ENCODE results near the gene XRCC1.

Gene XRCC1

DNA sequence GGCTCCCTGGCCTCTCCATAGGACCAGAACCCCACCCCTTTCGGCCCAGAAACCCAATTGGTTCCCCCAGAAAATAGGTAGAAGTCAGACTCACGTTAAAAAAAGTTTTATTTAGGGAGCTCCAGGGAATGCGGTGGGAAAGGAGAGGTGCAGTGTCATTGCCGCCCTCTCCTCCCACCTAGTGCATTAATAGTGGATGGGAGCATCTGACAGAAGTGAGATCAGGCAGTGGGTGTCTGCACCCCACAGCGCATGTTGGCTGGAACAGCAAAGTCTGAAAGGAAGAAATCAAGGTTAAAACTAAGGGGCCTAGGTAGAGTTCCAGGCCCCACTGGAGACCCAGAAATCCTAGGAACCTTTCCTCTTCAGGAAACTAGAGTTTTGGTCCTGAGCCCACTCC is 68.7 kb downstream of the XRCC1 start:
- Histone ChIP-seq H3K27ac (no peak overlapping the region), H3K36me3 (replicated peaks) (peaks cover 14% of the 10 kb centered on the region), H3K4me3 (ENCODE audit: low read depth, low read length) (no peak overlapping the region), H3K27me3 (replicated peaks) (no peaks in the 10 kb centered on the region)
- in situ Hi-C loops (cut with HindIII; ENCODE audit: low pct_ligation_motif_present, low sequenced_read_pairs): no loop called here
- no peak for DNase-seq
- TF ChIP-seq, protein P1, sequence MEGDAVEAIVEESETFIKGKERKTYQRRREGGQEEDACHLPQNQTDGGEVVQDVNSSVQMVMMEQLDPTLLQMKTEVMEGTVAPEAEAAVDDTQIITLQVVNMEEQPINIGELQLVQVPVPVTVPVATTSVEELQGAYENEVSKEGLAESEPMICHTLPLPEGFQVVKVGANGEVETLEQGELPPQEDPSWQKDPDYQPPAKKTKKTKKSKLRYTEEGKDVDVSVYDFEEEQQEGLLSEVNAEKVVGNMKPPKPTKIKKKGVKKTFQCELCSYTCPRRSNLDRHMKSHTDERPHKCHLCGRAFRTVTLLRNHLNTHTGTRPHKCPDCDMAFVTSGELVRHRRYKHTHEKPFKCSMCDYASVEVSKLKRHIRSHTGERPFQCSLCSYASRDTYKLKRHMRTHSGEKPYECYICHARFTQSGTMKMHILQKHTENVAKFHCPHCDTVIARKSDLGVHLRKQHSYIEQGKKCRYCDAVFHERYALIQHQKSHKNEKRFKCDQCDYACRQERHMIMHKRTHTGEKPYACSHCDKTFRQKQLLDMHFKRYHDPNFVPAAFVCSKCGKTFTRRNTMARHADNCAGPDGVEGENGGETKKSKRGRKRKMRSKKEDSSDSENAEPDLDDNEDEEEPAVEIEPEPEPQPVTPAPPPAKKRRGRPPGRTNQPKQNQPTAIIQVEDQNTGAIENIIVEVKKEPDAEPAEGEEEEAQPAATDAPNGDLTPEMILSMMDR (IDR thresholded peaks at IDR 0.05; ENCODE audit: low read depth, low read length, missing control alignments): no peak

DNA sequence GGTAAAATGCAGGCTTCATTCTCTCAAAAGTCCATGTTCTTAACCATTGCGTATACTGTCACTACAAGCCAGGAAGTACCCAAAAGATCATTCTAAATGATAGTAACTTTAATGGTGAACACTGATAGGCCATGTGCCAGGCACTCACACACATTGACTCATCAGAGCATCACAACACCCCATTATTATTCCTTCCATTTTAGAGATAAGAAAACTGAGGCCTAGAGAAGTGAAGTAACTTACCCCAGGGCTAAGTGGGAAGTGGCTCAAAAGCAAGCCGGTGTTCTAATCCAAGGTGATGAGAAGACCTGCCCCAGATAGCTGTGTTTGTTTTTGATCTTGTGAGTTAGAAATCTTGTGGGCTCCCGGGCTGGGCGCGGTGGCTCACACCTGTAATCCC is 69.4 kb downstream of the XRCC1 start:
- H3K4me3 ChIP-seq (ENCODE audit: low read depth, low read length): no peak overlapping the region
- peaks cover 14% of the 10 kb centered on the region for H3K36me3 ChIP-seq (replicated peaks)
- in situ Hi-C loops (cut with HindIII; ENCODE audit: low pct_ligation_motif_present, low sequenced_read_pairs): no loop called here
- TF ChIP-seq, protein P1 (IDR thresholded peaks at IDR 0.05; ENCODE audit: low read depth, low read length, missing control alignments): no peak
- H3K27me3 ChIP-seq (replicated peaks): no peaks in the 10 kb centered on the region
- H3K27ac ChIP-seq: no peak overlapping the region
- no peak for DNase-seq

DNA sequence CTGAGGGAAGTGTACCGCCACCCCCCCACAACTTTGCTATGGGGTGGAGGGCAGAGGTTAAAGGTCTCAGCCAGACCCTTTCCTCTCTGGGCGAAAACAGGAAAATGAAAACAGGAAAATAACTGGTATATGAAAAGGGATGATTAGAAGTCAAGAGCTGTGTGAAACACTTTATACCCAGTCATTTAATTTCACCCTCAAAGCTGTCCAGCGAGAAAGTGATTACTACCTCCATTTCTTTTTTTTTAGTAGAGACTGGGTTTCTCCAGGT is 70.2 kb downstream of the XRCC1 start:
- no peak for DNase-seq
- in situ Hi-C loops (cut with HindIII; ENCODE audit: low pct_ligation_motif_present, low sequenced_read_pairs): no loop called here
- Histone ChIP-seq H3K36me3 (replicated peaks) (peaks cover 11% of the 10 kb centered on the region), H3K4me3 (ENCODE audit: low read depth, low read length) (no peak overlapping the region), H3K27me3 (replicated peaks) (no peaks in the 10 kb centered on the region), H3K27ac (no peak overlapping the region)
- TF ChIP-seq, protein P1 (IDR thresholded peaks at IDR 0.05; ENCODE audit: low read depth, low read length, missing control alignments): no peak

DNA sequence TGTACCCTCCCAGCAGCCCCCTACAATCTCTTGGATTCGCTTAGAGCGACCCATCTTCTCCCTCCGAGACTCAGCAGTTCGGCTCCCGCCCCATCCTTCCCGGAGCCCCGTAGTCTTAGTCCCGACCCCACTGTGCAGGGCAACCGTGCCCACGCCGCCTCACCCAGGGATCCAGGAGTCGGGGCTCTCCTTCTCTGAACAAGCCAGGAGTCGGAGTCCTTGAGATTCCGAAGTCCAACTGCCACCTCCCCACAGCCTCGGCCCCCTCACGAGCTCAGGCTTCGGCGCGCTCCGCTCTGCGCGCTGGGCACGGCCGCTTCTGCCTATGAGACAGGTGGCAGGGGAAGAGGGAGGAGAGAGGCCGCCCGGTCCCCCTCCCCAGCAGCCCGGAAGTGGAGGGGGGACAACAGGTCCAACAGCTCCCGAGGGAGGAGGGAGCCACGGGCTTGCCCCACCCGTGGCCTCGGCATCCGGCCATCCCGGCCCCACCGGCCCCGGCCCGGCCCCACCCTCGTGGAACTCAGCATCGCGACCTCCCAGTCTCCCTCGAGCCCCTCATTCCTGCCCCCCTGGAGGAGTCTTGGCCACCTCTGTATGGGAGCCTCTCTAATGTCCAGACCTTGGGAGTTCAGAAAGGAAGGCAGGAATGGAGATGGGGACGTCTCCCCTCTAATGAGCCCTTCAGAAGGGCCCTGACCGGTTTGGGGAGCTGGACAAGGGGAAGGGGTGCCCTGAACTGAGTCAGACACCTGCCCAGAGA is 70.7 kb downstream of the XRCC1 start, which contains the start of gene PHLDB3:
Gene PHLDB3 (minus strand): TSS at position 321 of the 760 bp plus-strand sequence. CDS start 628 bp downstream, outside the sequence.
- TF ChIP-seq, protein P1 (IDR thresholded peaks at IDR 0.05; ENCODE audit: low read depth, low read length, missing control alignments): no peak
- no peak for DNase-seq
- Histone ChIP-seq H3K4me3 (ENCODE audit: low read depth, low read length) (peak within 1 kb of the TSS; percentile 77), H3K36me3 (replicated peaks) (peaks cover 8% of the 10 kb centered on the region), H3K27me3 (replicated peaks) (no peaks in the 10 kb centered on the region), H3K27ac (peak within 1 kb of the TSS; percentile 4)
- in situ Hi-C loops (cut with HindIII; ENCODE audit: low pct_ligation_motif_present, low sequenced_read_pairs): no loop called here

DNA sequence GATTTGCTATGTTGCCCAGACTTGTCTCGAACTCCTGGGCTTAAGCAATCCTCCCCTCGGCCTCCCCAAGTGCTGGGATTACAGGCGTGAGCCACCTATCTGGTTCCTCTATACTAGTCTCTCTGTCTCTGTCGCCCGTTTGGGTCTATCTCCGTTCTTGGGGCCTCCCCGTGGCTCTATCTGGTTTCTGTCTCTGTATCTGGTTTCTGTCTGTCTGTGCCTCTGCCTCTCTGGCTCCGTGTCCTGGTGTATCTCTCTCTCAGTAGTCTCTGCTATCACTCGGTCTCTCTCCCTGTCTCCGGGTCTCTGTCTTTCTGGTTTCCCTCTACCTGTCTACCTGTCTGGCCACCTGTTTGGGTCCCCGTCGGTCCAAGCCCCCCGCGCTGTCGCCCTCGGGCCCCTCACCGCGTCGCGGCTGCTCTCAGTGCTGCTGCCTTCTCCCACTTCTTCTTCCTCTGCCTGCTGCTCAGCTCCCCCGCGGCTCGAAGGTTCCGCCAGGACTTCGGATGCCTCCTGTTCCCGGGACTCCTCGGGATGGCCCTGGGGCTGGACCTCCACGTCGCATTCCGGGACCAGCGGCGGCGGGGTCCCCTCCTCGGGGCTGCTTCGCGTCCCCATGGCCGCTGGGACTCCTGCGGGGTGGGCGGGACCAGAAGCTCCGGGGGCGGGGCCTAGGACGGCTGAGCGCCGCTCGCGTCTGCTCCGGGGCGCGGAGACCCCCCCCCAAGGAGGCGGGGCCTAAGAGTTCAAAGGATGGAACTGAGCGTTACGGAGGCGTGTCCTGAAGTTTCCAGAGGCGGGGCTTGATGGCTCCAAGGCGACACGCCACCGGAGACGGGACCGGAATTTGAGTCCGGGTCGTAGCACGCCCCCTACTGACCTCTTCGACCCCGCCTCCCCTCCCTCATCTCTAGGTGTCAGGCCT is 71.6 kb downstream of the XRCC1 start:
- in situ Hi-C loops (cut with HindIII; ENCODE audit: low pct_ligation_motif_present, low sequenced_read_pairs): no loop called here
- TF ChIP-seq, protein P1 (IDR thresholded peaks at IDR 0.05; ENCODE audit: low read depth, low read length, missing control alignments): no peak
- Histone ChIP-seq H3K36me3 (replicated peaks) (peaks cover 5% of the 10 kb centered on the region), H3K27me3 (replicated peaks) (no peaks in the 10 kb centered on the region), H3K27ac (peak overlapping the region; percentile 4), H3K4me3 (ENCODE audit: low read depth, low read length) (peak overlapping the region; percentile 77)
- DNase-seq: peak; percentile 88
